Measurements from ENCODE around the gene CD27.

The CD27 gene

DNA sequence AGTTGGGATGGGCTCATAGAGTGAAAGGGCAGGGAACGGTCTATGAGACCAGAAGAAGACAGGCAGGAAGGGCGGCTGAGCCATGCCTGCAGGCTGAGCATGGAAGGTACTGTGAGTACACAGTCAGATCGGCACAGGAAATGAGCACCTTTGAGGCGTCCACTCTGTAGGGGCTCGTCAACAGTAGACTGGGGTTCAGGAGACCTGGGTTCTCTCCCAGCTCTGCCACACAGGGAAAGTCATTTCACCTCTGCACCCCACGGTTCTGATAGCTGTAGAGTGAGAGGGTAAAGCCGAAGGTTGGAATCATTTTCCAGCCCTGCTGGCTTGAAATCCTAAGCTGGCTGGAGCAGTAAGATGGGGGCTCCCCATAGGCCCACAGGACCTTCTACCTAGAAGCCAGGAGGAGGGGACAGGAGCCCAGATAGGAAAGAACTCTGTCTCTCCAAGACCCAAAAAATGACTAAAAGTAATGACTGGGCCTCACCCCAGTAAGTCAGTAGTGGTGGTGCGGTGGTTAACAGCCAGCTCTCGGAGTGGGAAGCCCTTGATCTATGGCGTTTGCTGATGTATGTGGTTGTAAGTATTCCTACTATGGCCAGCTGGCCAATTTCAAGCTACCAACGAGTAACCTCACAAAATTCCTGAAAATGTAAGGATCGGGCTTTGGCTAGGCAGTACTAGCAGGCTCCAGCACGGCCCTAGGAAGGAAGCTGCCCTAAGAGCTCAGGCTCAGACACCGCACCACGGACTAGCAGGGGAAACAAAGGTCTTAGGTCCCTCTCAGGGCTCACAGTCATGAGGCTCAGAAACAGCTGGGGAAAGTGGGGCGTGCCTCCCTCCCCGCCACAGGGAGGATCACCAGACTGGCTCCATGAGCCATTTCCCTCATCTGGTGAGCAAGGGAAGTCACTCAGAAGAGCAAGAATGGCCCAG is 10.3 kb upstream of the CD27 start:
- no peak for DNase-seq (ENCODE audit: low read depth in 3 of 3)

DNA sequence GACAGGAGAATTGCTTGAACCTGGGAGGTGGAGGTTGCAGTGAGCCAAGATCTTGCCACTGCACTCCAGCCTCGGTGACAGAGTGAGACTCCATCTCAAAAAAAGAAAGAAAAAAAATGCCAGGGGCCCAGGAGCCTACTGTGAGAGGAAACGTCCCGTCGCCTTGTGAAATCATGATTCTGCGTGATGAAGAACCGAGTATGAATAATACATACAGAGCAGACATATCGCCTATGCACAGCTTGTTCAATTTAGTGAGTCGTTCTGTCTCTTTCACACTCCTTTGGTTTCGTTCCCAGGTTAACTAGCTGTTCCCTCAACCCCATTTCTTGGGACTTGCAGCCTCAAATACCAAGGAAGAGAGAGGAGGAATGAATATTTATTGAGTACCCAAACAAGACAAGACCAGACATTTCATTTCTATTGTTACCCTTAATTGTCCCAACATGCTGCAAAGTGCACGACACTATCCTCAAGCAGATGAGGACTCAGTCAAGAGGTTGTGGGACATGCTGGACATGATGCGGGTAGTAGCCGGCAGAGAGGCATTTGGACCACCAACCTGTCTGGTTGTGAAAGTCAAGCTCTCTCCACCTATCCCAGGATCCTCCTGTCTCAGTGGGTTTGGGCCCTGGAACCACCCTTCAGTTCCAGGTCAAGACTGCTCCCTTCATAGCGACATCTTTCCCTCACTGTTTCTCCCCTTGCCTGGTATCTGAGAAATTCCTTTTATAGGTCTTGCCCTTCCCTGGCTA is 8.6 kb upstream of the CD27 start:
- DNase-seq (ENCODE audit: low read depth in 3 of 3), result no peak

DNA sequence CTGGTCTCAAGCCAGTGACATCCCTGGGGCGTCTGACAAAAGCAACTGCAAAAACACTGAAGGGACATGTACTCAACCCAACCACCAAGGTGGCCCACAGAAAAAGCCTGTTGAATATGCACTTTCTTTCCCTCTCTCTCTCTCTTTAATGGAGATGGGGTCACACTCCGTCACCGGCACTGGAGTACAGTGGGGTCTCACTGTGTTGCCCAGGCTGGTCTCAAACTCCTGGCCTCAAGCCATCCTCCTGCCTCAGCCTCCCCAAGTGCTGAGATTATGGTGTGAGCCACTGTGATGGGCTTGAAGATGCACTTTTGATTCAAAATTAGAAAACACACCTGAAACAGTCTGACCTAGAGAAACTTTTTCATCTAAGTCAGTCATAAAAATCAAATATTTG is 7.2 kb upstream of the CD27 start:
- no peak for DNase-seq (ENCODE audit: low read depth in 3 of 3)

DNA sequence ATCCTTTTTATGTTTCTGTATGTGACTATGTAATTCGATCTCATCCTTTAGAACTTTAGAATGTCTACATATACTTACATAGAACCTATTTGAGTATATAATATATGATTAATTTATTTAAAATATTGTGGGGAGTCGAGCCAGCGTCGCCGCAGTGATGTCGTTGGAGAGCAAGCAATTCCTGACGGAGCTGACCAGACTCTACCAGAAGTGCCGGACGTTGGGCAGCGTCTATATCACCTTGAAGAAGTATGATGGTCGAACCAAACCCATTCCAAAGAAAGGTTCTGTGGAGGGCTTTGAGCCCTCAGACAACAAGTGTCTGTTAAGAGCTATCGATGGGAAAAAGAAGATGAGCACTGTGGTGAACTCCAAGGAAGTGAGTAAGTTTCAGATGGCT is 6.4 kb upstream of the CD27 start:
- DNase-seq (ENCODE audit: low read depth in 3 of 3), result no peak

DNA sequence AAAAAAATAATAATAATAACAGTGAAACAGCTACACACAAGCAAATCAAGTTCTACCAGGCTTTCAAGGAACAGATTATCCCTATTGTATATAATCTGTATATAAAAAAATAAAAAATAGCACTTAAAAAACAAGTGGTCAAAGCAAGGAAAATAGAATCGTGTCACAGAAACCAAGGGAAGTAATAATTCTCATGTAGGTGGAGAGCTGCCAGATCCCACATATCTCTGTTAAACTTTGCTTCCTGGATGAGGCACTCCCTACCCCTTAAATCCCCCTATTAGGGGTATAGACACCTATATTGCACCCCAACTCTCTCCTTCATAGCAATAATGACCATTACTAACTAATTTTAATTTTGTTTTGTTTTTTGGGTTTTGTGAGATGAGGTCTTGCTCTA is 4.4 kb upstream of the CD27 start:
- DNase-seq (ENCODE audit: low read depth in 3 of 3), result no peak

DNA sequence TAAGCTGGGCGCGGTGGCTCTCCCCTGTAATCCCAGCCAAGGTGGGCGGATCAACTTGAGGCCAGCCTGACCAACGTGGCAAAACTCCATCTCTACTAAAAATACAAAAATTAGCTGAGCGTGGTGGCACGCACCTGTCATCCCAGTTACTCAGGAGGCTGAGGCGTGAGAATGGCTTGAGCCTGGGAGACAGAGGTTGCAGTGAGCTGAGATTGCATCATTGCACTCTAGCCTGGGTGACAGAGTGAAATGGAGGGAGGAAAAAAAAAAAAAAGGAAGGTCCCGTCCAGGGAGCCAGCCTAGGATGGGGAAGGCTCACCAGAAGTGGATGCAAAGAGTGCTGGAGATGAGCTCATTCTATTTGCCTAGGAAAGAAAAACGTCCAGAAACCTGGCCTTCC is 1.9 kb upstream of the CD27 start:
- DNase-seq (ENCODE audit: low read depth in 3 of 3), result no peak

DNA sequence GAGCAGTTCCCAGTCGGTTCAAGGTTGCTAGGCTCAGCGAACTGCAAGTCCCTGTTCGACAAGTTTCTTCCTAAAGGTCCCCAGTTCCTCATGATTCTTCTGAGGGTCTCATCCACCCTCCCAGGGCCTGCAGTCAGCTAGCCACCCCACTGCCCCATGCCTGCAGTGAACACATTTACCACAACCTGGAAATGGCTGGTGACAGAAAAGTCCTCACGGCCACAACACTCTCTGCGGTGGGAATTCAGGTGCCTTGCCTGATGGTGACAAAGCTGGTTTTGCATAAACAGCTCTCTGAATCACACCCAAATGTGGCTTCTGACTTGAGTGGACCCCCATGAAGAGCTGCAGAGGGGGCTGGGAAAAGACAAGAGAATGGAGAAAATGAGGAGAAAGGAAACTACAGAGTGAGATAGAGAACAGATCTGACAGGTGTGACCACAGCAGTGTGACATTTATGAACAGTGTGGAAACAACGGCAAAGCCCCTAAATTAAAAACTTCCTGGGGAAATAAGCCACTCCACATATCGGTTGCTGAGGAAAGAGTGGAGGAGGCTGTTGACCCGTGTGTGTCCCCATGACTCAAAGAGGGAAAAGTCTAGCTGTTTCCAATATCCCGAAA is 1.3 kb upstream of the CD27 start:
- DNase-seq (ENCODE audit: low read depth in 3 of 3), result no peak

DNA sequence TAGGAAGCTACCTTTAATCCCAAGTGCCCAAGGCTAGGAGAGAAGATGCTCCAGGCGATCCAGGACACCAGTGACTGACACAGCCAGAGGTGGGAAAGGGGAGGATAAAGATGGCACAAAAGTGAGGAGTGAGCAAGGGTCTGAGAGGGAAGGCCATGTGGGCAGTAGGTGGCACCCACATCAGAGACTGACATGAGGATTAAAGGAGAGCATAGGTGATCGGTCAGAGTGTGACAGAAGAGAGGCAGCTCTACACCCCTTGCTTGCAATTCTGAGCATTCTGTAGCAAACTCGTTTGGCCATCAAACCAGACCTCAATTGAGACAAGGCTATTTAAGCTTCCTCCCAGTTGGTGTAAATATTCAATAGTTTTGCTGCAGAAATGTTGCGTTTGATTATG is 724 bp upstream of the CD27 start:
- DNase-seq (ENCODE audit: low read depth in 3 of 3), result no peak

DNA sequence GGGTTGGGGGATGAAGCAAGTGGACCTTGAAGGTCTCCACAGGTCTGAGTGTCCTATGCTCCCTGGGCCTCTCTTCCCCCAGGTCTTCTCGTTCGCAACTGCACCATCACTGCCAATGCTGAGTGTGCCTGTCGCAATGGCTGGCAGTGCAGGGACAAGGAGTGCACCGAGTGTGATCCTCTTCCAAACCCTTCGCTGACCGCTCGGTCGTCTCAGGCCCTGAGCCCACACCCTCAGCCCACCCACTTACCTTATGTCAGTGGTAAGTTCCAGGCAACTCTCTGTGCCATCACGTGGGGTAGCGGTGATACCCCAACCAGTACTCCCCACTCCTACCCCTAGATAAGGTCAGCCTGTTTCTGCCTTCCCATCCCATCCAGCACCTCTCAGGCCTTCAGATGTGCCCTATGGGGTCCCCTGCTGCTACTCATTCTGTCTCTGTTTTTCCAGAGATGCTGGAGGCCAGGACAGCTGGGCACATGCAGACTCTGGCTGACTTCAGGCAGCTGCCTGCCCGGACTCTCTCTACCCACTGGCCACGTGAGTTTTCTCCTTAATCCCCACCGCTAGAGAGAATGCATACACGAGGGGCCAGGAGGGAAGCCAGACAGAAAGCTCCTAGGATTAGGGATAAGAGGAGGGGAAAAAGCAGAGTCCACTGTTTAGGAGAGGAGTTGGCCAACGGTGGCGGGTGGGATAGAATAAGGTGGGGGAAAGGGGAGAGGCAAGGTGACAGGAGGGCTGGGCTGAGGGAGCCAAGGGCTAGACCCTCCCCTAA is 5.5 kb downstream of the CD27 start:
- DNase-seq (ENCODE audit: low read depth in 3 of 3), result no peak

DNA sequence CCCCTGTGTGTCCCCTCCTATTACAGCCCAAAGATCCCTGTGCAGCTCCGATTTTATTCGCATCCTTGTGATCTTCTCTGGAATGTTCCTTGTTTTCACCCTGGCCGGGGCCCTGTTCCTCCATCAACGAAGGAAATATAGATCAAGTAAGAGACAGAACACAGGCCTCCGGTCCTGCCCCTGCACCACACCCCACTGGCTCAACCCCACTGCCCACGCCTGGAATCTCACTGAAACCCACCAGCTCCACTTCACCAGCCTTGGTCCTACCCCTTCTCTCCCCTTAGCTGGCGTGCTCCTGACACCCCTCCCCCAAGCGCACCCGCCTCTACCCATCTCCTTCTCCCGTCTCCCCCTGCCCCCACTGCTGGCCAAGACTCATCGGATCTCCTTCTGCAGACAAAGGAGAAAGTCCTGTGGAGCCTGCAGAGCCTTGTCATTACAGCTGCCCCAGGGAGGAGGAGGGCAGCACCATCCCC is 6.2 kb downstream of the CD27 start:
- DNase-seq (ENCODE audit: low read depth in 3 of 3), result no peak

DNA sequence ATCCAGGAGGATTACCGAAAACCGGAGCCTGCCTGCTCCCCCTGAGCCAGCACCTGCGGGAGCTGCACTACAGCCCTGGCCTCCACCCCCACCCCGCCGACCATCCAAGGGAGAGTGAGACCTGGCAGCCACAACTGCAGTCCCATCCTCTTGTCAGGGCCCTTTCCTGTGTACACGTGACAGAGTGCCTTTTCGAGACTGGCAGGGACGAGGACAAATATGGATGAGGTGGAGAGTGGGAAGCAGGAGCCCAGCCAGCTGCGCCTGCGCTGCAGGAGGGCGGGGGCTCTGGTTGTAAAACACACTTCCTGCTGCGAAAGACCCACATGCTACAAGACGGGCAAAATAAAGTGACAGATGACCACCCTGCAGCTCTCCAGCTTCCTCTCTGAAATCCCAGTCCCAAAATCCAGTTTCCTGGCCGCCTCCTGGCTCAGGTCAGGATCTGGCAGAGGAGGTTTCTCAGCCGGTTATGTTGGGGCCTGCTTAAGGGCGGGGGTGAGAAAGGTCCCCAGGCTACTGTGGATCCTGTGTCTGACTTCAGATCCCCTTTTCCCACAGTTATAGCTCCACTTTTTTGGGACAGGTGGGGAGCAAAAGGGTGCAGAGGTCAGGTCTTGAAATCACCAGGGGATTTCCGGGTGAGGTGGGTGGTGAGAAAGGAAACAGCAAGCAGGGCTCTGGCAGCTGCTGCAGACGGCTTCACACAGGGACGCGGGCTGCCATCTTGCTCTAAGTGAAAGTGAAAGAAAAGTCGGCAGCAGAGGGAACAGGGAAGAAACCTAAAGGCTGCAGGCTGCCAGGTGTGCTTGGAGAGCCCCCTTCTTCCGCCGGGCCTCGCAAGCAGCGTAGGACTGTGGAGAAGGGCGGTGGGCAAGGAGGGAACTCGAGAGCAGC is 6.8 kb downstream of the CD27 start, which contains the start of gene TAPBPL:
TSS of gene TAPBPL (plus strand) at position 695 of the 897 bp plus-strand sequence. CDS start 207 bp downstream, outside the sequence.
- peak in 2 of 3 experiments; percentile 56 to 66 for DNase-seq (ENCODE audit: low read depth in 3 of 3)

DNA sequence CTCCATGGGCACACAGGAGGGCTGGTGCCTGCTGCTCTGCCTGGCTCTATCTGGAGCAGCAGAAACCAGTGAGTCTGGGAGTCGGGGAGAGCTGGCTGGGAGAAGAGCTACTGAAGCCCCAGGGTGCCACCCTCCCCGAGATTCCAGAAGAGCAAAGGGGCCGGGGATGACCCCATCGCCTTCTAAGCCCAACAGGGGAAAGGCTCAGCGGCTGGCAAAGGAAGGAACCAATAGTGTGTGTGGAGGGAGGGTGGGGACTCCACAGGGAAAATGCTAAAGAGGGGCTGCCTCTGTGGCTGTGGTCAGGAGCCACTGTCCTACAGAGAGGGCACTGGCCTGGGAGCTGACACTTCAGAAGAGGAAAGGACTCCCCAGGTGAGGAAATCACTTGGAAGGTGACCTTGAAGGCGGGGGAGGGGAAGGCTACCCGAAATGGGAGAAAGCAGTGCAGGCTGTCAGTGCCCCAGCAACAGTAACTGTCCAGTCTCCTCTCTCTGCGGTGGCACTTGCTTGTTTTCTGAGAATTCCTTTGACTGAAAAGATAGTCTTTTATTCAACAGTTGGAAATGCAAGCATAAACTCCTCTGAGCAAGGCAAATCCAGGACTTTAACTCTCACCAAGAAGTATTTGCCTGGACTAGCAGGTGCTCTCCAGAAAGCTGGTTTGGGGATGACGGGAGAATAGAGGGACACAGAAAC is 7.6 kb downstream of the CD27 start:
- no peak for DNase-seq (ENCODE audit: low read depth in 3 of 3)

DNA sequence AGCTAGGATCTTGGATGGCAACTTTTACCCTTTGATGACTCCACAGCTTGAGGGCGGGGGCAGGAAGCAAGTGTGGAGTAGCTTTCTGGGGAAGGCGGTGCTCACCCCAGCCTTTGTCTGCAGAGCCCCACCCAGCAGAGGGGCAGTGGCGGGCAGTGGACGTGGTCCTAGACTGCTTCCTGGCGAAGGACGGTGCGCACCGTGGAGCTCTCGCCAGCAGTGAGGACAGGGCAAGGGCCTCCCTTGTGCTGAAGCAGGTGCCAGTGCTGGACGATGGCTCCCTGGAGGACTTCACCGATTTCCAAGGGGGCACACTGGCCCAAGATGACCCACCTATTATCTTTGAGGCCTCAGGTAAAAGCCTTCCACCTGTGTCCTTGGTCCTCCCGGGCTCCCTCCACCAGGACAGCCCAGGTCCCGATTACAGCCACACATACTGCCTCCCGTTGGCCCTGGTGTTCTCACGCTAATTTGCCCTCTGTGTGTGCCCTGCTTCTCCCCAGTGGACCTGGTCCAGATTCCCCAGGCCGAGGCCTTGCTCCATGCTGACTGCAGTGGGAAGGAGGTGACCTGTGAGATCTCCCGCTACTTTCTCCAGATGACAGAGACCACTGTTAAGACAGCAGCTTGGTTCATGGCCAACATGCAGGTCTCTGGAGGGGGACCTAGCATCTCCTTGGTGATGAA is 8.3 kb downstream of the CD27 start:
- no peak for DNase-seq (ENCODE audit: low read depth in 3 of 3)

DNA sequence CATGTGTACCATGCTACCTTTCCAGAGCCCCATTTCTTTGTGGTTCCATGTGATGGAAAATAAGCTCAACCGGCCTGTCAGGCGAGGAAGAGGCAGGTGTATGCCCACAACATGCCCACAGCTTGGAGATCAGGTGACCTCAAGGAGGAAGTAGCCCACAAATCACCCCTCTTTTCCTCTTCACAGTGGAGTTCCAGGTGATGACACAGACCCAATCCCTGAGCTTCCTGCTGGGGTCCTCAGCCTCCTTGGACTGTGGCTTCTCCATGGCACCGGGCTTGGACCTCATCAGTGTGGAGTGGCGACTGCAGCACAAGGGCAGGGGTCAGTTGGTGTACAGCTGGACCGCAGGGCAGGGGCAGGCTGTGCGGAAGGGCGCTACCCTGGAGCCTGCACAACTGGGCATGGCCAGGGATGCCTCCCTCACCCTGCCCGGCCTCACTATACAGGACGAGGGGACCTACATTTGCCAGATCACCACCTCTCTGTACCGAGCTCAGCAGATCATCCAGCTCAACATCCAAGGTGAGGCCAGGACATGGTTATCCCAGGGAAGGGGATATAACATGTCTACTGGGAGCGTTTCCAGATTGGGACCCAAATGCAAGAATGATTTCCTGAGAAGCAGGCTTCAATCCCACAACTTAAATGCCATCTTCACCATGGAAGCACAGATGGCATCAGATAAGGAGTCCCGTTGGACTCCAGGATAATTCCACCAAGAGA is 12.6 kb downstream of the CD27 start:
- DNase-seq (ENCODE audit: low read depth in 3 of 3), result no peak

DNA sequence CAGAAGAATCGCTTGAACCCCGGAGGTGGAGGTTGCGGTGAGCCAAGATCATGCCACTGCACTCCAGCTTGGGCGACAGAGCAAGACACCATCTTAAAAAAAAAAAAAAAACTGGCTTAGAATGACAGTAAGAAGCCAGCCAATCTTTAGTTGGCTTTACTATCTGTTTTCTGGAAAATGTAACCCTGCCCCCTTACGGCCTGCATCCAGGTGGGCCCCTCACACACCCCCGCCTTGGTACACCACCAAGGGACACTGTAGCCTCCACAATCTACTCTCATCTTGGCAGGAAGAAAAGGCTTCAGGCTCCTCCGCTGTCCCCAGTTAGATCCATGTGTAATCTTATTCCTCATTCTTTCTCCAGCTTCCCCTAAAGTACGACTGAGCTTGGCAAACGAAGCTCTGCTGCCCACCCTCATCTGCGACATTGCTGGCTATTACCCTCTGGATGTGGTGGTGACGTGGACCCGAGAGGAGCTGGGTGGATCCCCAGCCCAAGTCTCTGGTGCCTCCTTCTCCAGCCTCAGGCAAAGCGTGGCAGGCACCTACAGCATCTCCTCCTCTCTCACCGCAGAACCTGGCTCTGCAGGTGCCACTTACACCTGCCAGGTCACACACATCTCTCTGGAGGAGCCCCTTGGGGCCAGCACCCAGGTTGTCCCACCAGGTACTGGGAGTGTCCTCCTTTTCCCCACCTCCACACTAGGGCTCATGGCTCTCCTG is 13.7 kb downstream of the CD27 start:
- no peak for DNase-seq (ENCODE audit: low read depth in 3 of 3)

DNA sequence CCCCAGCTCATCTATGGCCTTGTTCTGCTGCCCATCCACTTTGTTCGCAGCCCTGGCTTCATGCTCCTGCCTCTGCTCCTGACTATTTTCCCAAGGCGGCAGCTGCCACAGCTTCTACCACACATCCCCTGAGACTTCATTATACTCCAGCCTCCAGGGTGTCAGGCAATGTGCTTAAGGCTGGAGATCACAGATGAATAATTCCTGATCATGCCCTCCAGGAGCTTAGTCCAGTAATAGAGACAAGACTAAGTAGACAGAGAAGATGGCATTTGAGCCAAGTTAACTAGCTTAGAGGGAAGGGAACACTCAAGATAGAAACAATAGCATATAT is 14.2 kb downstream of the CD27 start:
- DNase-seq (ENCODE audit: low read depth in 3 of 3), result no peak

DNA sequence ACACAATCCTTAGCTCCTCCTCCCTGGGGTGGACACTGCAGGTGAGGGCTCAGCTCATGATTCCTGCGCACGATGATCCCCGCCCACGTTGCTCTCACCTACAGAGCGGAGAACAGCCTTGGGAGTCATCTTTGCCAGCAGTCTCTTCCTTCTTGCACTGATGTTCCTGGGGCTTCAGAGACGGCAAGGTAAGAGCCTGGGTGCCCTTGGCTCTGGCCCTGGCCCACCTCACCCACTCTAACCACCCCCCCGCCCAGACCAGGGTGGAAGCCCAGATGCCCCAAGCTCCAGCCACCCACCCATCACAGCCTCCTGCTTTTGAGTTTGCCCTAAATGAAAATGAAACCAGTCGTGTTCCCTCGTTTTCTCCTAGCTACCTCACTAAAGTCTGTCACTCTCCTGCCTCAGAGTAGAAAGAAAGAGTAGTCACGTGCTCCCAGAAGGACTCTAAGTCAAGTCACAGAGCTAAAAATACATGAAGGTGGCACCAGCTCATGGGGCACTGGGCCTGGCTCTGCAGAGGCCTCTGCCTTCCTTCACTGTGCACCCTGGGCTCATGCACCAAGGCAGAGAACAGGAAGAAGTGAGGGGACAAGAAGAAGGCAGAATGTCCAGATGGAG is 16.1 kb downstream of the CD27 start:
- no peak for DNase-seq (ENCODE audit: low read depth in 3 of 3)
